Hepatocyte (in vitro differentiated cells): ENCODE data around the gene USP12. TPM values are rescaled to one million over a fixed set of nuclear protein-coding genes. Genes with fewer than 3 reads are reported as not detected.

ENCODE experiments used
- DNase-seq: peaks from one replicate; pipeline ENCODE4 v3.0.0-alpha.2; 2016; ENCODE audit warnings: low spot score
- H2AFZ ChIP-seq: fragments of 200-600 bp; sonication (generic); 2 replicates; pipeline ENCODE4 v1.6.0; 2016; ENCODE audit warnings: antibody characterized with exemption, mild to moderate bottlenecking
- H3K27ac ChIP-seq: fragments of 200-600 bp; sonication (generic); 2 replicates; pipeline ENCODE4 v1.5.1; 2016; ENCODE audit warnings: mild to moderate bottlenecking
- H3K27me3 ChIP-seq: fragments of 200-600 bp; sonication (generic); 2 replicates; pipeline ENCODE4 v1.6.1; 2016
- H3K36me3 ChIP-seq: fragments of 200-600 bp; sonication (generic); replicated peaks from 2 replicates; pipeline ENCODE4 v1.5.1; 2016; ENCODE audit warnings: low read depth; ENCODE audit not compliant: insufficient read depth
- H3K4me1 ChIP-seq: fragments of 200-600 bp; sonication (generic); 2 replicates; pipeline ENCODE4 v1.5.1; 2016; ENCODE audit warnings: mild to moderate bottlenecking, moderate library complexity; ENCODE audit not compliant: insufficient read depth
- H3K4me2 ChIP-seq: fragments of 200-600 bp; sonication (generic); 2 replicates; pipeline ENCODE4 v1.6.0; 2016
- H3K4me3 ChIP-seq: fragments of 200-600 bp; sonication (generic); 2 replicates; pipeline ENCODE4 v1.5.1; 2016; ENCODE audit warnings: mild to moderate bottlenecking
- H3K79me2 ChIP-seq: fragments of 200-600 bp; sonication (generic); 2 replicates; pipeline ENCODE4 v1.6.0; 2017; ENCODE audit warnings: mild to moderate bottlenecking
- H3K9me2 ChIP-seq: fragments of 200-600 bp; sonication (generic); replicated peaks from 2 replicates; pipeline ENCODE4 v1.6.0; 2017; ENCODE audit warnings: mild to moderate bottlenecking; ENCODE audit not compliant: insufficient read depth
- H3K9me3 ChIP-seq: fragments of 200-600 bp; sonication (generic); 2 replicates; pipeline ENCODE4 v1.5.1; 2016; ENCODE audit warnings: low read depth, mild to moderate bottlenecking
- H4K20me1 ChIP-seq: fragments of 200-600 bp; sonication (generic); 2 replicates; pipeline ENCODE4 v1.6.0; 2016; ENCODE audit warnings: mild to moderate bottlenecking; ENCODE audit not compliant: insufficient read depth, poor library complexity, severe bottlenecking
- CTCF ChIP-seq: fragments of 200-600 bp; sonication (generic); IDR thresholded peaks from 2 replicates; pipeline ENCODE4 v1.5.1; 2016; ENCODE audit warnings: antibody characterized with exemption, mild to moderate bottlenecking; ENCODE audit not compliant: poor library complexity
- EZH2 ChIP-seq: fragments of 200-600 bp; sonication (generic); IDR thresholded peaks from 2 replicates; pipeline ENCODE4 v1.6.1; 2016; ENCODE audit warnings: antibody characterized with exemption, mild to moderate bottlenecking, borderline replicate concordance
- EZH2phosphoT487 ChIP-seq: fragments of 200-600 bp; sonication (generic); IDR thresholded peaks from one replicate; pipeline ENCODE4 v1.6.1; 2018; ENCODE audit warnings: antibody characterized with exemption, mild to moderate bottlenecking, low read depth, moderate library complexity; ENCODE audit not compliant: unreplicated experiment, severe bottlenecking
- WGBS: methylation state at CpG from one replicate; pipeline ENCODE4 v1.1.6; 2016; ENCODE audit warnings: low lambda C conversion rate; ENCODE audit errors: missing lambda C conversion rate; 5-methylcytosine and 5-hydroxymethylcytosine counted together
- polyA plus RNA-seq: library from polyadenylated mRNA; unstranded; fragments of >200 nt; fragmentation: Nextera tagmentation; extraction: Ambion mirVana; gene quantifications from 2 replicates; pipeline ENCODE4 v1.2.1, GENCODE V29; 2016
- total RNA-seq: library from RNA; depleted of rRNA; stranded (reverse); fragments of >200 nt; gene quantifications from 2 replicates; pipeline ENCODE4 v1.2.3, GENCODE V29; 2014

Gene USP12
- total and polyA plus RNA-seq, 2 experiments from 2014 or later, result 17.5 to 26.4 TPM

DNA sequence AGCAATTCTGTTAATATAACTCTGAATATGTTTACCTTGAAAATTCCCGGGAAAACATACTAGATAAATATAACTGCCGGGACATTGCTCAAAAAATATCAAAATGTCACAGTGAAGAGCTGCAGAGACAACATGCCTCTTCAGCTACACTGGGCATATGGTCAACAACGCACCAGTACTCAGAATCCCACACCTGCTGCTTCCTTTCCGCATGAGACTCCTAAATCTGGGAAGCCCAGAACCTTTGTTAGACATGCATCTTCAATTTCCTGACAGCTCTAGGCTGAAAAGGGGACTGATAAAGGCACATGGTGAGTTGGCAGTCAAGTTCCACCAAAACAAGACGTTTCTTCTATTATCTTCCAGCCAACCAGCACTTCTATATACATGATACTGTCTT lies 53.7 kb downstream of the USP12 start:
- TF ChIP-seq CTCF, result no peak
- no peak for TF ChIP-seq EZH2
- no peak for TF ChIP-seq EZH2phosphoT487
- no peaks in the 10 kb centered on the region for H3K36me3 ChIP-seq
- peaks cover 91% of the 10 kb centered on the region for H3K79me2 ChIP-seq
- WGBS, result 85% methylated on average over 5 of the region's 5 CpGs
- H3K27ac ChIP-seq, result no peak overlapping the region
- no peak for DNase-seq
- peaks cover 6% of the 10 kb centered on the region for H3K4me1 ChIP-seq
- H3K4me3 ChIP-seq, result no peak overlapping the region
- H3K4me2 ChIP-seq, result no peak overlapping the region
- no peaks in the 10 kb centered on the region for H3K27me3 ChIP-seq
- no peaks in the 10 kb centered on the region for H3K9me2 ChIP-seq
- no peak overlapping the region for H2AFZ ChIP-seq
- no peaks in the 10 kb centered on the region for H3K9me3 ChIP-seq
- H4K20me1 ChIP-seq, result peaks cover 20% of the 10 kb centered on the region

- Histone ChIP-seq H3K4me1 (peaks cover 6% of the 10 kb centered on the region), H3K9me3 (no peaks in the 10 kb centered on the region), H3K36me3 (no peaks in the 10 kb centered on the region), H3K79me2 (peaks cover 90% of the 10 kb centered on the region), H3K27ac (no peak overlapping the region), H3K4me2 (no peak overlapping the region), H3K4me3 (no peak overlapping the region), H3K27me3 (no peaks in the 10 kb centered on the region), H2AFZ (no peak overlapping the region), H3K9me2 (no peaks in the 10 kb centered on the region), H4K20me1 (peaks cover 26% of the 10 kb centered on the region)
- TF ChIP-seq EZH2phosphoT487 (no peak), EZH2 (no peak), CTCF (no peak)
- no peak for DNase-seq
- WGBS, result 70% methylated on average over 1 of the region's 1 CpG
These were observed 54.5 kb downstream of the USP12 start for GRCh38 chr13:27117158-27117557.

- Histone ChIP-seq H3K9me2 (no peaks in the 10 kb centered on the region), H3K79me2 (peaks cover 53% of the 10 kb centered on the region), H3K4me1 (peaks cover 6% of the 10 kb centered on the region), H3K27ac (no peak overlapping the region), H3K4me2 (no peak overlapping the region), H3K4me3 (no peak overlapping the region), H2AFZ (no peak overlapping the region), H3K27me3 (no peaks in the 10 kb centered on the region), H3K9me3 (no peaks in the 10 kb centered on the region), H3K36me3 (no peaks in the 10 kb centered on the region), H4K20me1 (peaks cover 23% of the 10 kb centered on the region)
- 86% methylated on average over 4 of the region's 4 CpGs for WGBS
- DNase-seq, result no peak
- TF ChIP-seq EZH2, result no peak
- TF ChIP-seq CTCF, result no peak
- no peak for TF ChIP-seq EZH2phosphoT487
These were observed 58.2 kb downstream of the USP12 start for GRCh38 chr13:27113436-27113835.

GRCh38 chr13:27112006-27112405 lies 59.6 kb downstream of the USP12 start:
- TF ChIP-seq CTCF (no peak), EZH2phosphoT487 (no peak), EZH2 (no peak)
- Histone ChIP-seq H3K4me3 (no peak overlapping the region), H3K9me2 (no peaks in the 10 kb centered on the region), H3K27me3 (no peaks in the 10 kb centered on the region), H3K4me2 (no peak overlapping the region), H4K20me1 (peaks cover 11% of the 10 kb centered on the region), H3K36me3 (no peaks in the 10 kb centered on the region), H3K4me1 (no peaks in the 10 kb centered on the region), H3K27ac (no peak overlapping the region), H3K9me3 (no peaks in the 10 kb centered on the region), H3K79me2 (peaks cover 44% of the 10 kb centered on the region), H2AFZ (no peak overlapping the region)
- no peak for DNase-seq
